Natural killer cell (primary cell): ENCODE measurements around the gene PTGS2. TPM values are rescaled to one million over a fixed set of nuclear protein-coding genes. Genes with fewer than 3 reads are reported as not detected.

ENCODE experiments used
- ATAC-seq, 3 donors: fragments of 150-1000 bp in 2 of 3; fragments of 200-7000 bp in 1 of 3; cut with Tn5 transposase; 1 replicate in 1 of 3; 2 replicates in 2 of 3; pipeline ENCODE4 v1.10.0; 2021; ENCODE audit warnings: mild to moderate bottlenecking in 2 of 3, moderate library complexity in 2 of 3
- DNase-seq, 2 donors: peaks; one replicate each; pipeline versions ENCODE4 v3.0.0 to v3.0.0-alpha.2; 2013 to 2021; ENCODE audit warnings: mixed read lengths in 1 of 2
- H3K27ac ChIP-seq: one replicate; pipeline ENCODE4 v1.5.1; 2013; ENCODE audit warnings: mild to moderate bottlenecking, low read length
- H3K27me3 ChIP-seq: one replicate; pipeline ENCODE4 v1.6.1; 2013; ENCODE audit warnings: low read length; ENCODE audit not compliant: control insufficient read depth, insufficient read depth
- H3K36me3 ChIP-seq: one replicate; pipeline ENCODE4 v1.6.1; 2013; ENCODE audit warnings: low read length; ENCODE audit not compliant: control insufficient read depth, insufficient read depth
- H3K4me1 ChIP-seq: one replicate; pipeline ENCODE4 v1.6.1; 2013; ENCODE audit warnings: low read length; ENCODE audit not compliant: control insufficient read depth, insufficient read depth
- H3K4me3 ChIP-seq: one replicate; pipeline ENCODE4 v1.5.1; 2013; ENCODE audit warnings: low read length
- H3K9me3 ChIP-seq: one replicate; pipeline ENCODE4 v1.6.1; 2013; ENCODE audit warnings: low read length; ENCODE audit not compliant: control insufficient read depth, insufficient read depth
- H3K27ac Mint-ChIP-seq, 2 donors: one replicate each; pipeline ENCODE4 v1.8.0; 2022; ENCODE audit warnings: mild to moderate bottlenecking in 2 of 2, mixed read lengths in 2 of 2, moderate library complexity in 1 of 2
- H3K27me3 Mint-ChIP-seq, 2 donors: one replicate each; pipeline ENCODE4 v1.8.0; 2022; ENCODE audit warnings: low read depth in 2 of 2, mixed read lengths in 2 of 2
- H3K36me3 Mint-ChIP-seq: one replicate; pipeline ENCODE4 v1.8.0; 2022; ENCODE audit warnings: mixed read lengths
- H3K4me1 Mint-ChIP-seq, 2 donors: one replicate each; pipeline ENCODE4 v1.8.0; 2022; ENCODE audit warnings: mixed read lengths in 2 of 2
- H3K4me3 Mint-ChIP-seq: one replicate; pipeline ENCODE4 v1.8.0; 2022; ENCODE audit warnings: mild to moderate bottlenecking, moderate library complexity, mixed read lengths
- H3K9me3 Mint-ChIP-seq, 2 donors: one replicate each; pipeline ENCODE4 v1.8.0; 2022; ENCODE audit warnings: mixed read lengths in 2 of 2
- WGBS: methylation state at CpG from one replicate; pipeline ENCODE4 v1.1.7; 2013; ENCODE audit warnings: missing lambda C conversion rate; ENCODE audit not compliant: insufficient coverage; 5-methylcytosine and 5-hydroxymethylcytosine counted together
- intact Hi-C: fragments of 100-400 bp; cut with micrococcal nuclease; formaldehyde crosslinking; loops from one replicate; pipeline ENCODE4 v1.14.2; 2022
- total RNA-seq, 4 donors: library from RNA; stranded (reverse); fragments of 120-200 nt in 1 of 4; gene quantifications; one replicate each; pipeline versions ENCODE4 v1.2.3 to v1.2.4, GENCODE V29; 2013 to 2022
- TF ChIP-seq, protein P1 (sequence below): fragments of 200-600 bp; IDR thresholded peaks from one replicate; pipeline ENCODE4 v1.8.0; 2022; ENCODE audit warnings: antibody characterized with exemption

Gene PTGS2
- total RNA-seq, 3 donors from 2014 or later (not counting 1 experiment from before 2014, with no cell fraction given) = 4.0 to 32.8 (median 6.9) TPM

GRCh38 chr1:186659890-186660341 lies 20.3 kb downstream of the PTGS2 start:
- H3K27me3 ChIP-seq = no peaks in the 10 kb centered on the region
- Mint-ChIP-seq H3K4me1 (no peaks in the 10 kb centered on the region), H3K27ac (no peak overlapping the region), H3K36me3 (no peaks in the 10 kb centered on the region), H3K9me3 (peaks cover 4 to 7% of the 10 kb centered on the region in 2 donors), H3K4me3 (no peak overlapping the region), H3K27me3 (no peaks in the 10 kb centered on the region)
- ATAC-seq = no peak
- H3K27ac ChIP-seq = no peak overlapping the region
- TF ChIP-seq, protein P1, sequence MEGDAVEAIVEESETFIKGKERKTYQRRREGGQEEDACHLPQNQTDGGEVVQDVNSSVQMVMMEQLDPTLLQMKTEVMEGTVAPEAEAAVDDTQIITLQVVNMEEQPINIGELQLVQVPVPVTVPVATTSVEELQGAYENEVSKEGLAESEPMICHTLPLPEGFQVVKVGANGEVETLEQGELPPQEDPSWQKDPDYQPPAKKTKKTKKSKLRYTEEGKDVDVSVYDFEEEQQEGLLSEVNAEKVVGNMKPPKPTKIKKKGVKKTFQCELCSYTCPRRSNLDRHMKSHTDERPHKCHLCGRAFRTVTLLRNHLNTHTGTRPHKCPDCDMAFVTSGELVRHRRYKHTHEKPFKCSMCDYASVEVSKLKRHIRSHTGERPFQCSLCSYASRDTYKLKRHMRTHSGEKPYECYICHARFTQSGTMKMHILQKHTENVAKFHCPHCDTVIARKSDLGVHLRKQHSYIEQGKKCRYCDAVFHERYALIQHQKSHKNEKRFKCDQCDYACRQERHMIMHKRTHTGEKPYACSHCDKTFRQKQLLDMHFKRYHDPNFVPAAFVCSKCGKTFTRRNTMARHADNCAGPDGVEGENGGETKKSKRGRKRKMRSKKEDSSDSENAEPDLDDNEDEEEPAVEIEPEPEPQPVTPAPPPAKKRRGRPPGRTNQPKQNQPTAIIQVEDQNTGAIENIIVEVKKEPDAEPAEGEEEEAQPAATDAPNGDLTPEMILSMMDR = no peak
- no peak overlapping the region for H3K4me3 ChIP-seq
- DNase-seq = no peak
- H3K9me3 ChIP-seq = no peaks in the 10 kb centered on the region
- no peaks in the 10 kb centered on the region for H3K36me3 ChIP-seq
- no peaks in the 10 kb centered on the region for H3K4me1 ChIP-seq
- intact Hi-C loops = no loop called here

DNA sequence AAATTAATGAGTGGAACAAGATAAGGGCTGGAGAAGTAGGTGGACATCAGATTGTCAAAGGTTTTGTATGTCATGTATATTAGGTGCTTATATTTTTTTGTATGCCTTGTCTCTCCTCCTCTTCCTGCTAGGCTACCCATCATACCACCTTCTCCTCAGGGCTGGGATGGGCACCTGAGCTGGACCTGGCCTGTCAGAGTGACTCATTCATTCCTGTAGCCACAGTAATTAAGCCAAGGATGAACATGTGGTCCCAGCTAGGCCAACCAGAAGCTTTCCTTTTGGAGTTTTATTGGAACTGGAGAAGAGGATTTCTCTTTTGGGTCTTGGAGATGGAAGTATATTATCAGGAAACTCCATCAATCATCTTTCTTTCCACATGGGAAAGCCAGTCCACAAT lies 21.2 kb downstream of the PTGS2 start:
- no peaks in the 10 kb centered on the region for H3K9me3 ChIP-seq
- H3K4me1 ChIP-seq = no peaks in the 10 kb centered on the region
- peaks cover 4 to 7% of the 10 kb centered on the region in 2 donors for H3K9me3 Mint-ChIP-seq
- no peak overlapping the region for H3K27ac Mint-ChIP-seq
- H3K4me1 Mint-ChIP-seq = no peaks in the 10 kb centered on the region
- H3K4me3 Mint-ChIP-seq = no peak overlapping the region
- H3K36me3 ChIP-seq = no peaks in the 10 kb centered on the region
- intact Hi-C loops = no loop called here
- TF ChIP-seq, protein P1 = no peak
- H3K4me3 ChIP-seq = no peak overlapping the region
- no peaks in the 10 kb centered on the region for H3K27me3 ChIP-seq
- no peaks in the 10 kb centered on the region for H3K36me3 Mint-ChIP-seq
- no peaks in the 10 kb centered on the region for H3K27me3 Mint-ChIP-seq
- no peak for ATAC-seq
- no peak overlapping the region for H3K27ac ChIP-seq
- no peak for DNase-seq

- Histone ChIP-seq H3K27me3 (no peaks in the 10 kb centered on the region), H3K9me3 (no peaks in the 10 kb centered on the region), H3K4me3 (no peak overlapping the region), H3K27ac (no peak overlapping the region), H3K4me1 (no peaks in the 10 kb centered on the region), H3K36me3 (no peaks in the 10 kb centered on the region)
- DNase-seq (no peak), ATAC-seq (no peak)
- WGBS = 89% methylated on average over 1 of the region's 2 CpGs
- TF ChIP-seq, protein P1 = no peak
- no peaks in the 10 kb centered on the region for H3K4me1 Mint-ChIP-seq
- no peak overlapping the region for H3K4me3 Mint-ChIP-seq
- no peaks in the 10 kb centered on the region for H3K27me3 Mint-ChIP-seq
- H3K9me3 Mint-ChIP-seq = peaks cover 4 to 10% of the 10 kb centered on the region in 2 donors
- H3K27ac Mint-ChIP-seq = no peak overlapping the region
- H3K36me3 Mint-ChIP-seq = no peaks in the 10 kb centered on the region
- intact Hi-C loops = no loop called here
These were observed 22.7 kb downstream of the PTGS2 start for GRCh38 chr1:186657481-186657880.

DNA sequence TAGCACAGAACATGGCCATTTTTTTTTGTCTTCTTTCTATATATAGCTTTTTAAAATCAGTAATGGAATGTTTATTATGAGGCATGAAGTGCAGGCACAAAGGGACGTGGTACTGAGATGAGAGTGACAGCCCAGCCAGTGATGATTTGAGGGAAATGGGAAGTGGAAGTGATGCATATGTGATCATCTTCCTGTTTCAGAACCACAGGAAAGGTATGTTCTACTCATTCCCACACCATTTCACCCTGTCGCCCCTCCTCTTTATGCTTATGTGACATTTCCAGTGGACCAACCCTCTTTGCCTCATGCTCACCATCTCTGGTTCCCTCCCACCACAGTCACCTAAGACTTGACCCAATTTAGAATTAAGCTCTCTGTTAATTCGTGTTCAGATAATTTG lies 24.3 kb downstream of the PTGS2 start:
- TF ChIP-seq, protein P1 = no peak
- H3K27ac ChIP-seq = no peak overlapping the region
- no peak overlapping the region for H3K27ac Mint-ChIP-seq
- no peaks in the 10 kb centered on the region for H3K4me1 ChIP-seq
- intact Hi-C loops = no loop called here
- no peaks in the 10 kb centered on the region for H3K36me3 ChIP-seq
- no peaks in the 10 kb centered on the region for H3K9me3 ChIP-seq
- ATAC-seq (peak in 2 of 3 donors; percentile 28 to 61), DNase-seq (peak in 1 of 2 donors; percentile 2)
- no peaks in the 10 kb centered on the region for H3K27me3 ChIP-seq
- no peaks in the 10 kb centered on the region for H3K27me3 Mint-ChIP-seq
- H3K4me3 Mint-ChIP-seq = no peak overlapping the region
- no peaks in the 10 kb centered on the region for H3K36me3 Mint-ChIP-seq
- 68% methylated on average over 3 of the region's 3 CpGs for WGBS
- no peak overlapping the region for H3K4me3 ChIP-seq
- peaks cover 4 to 10% of the 10 kb centered on the region in 2 donors for H3K9me3 Mint-ChIP-seq
- H3K4me1 Mint-ChIP-seq = no peaks in the 10 kb centered on the region
